Measurements from ENCODE around the gene DLGAP5. TPM values are rescaled to one million over a fixed set of nuclear protein-coding genes. Genes with fewer than 3 reads are reported as not detected.

Gene DLGAP5
- under 1 TPM in 2 of 3 donors, not detected in 1; 0.10 to 0.12 TPM for polyA plus RNA-seq

GRCh38 chr14:55191203-55192053 is at the start of gene DLGAP5:
DLGAP5 (minus strand) TSS chr14:55191585; CDS start chr14:55189179, 2,406 bp downstream.
- 1 to 3% (median 2%) methylated on average over 46 of the region's 46 CpGs for WGBS, 3 donors
- H3K27ac ChIP-seq (ENCODE audit: low read depth, low read length): no peak within 1 kb of the TSS

- WGBS, 3 donors: 28 to 46% (median 42%) methylated on average over 33 of the region's 33 CpGs
- H3K27ac ChIP-seq (ENCODE audit: low read depth, low read length): no peak overlapping the region
These were observed 49.3 kb upstream of the DLGAP5 start for GRCh38 chr14:55240526-55241178.

DNA sequence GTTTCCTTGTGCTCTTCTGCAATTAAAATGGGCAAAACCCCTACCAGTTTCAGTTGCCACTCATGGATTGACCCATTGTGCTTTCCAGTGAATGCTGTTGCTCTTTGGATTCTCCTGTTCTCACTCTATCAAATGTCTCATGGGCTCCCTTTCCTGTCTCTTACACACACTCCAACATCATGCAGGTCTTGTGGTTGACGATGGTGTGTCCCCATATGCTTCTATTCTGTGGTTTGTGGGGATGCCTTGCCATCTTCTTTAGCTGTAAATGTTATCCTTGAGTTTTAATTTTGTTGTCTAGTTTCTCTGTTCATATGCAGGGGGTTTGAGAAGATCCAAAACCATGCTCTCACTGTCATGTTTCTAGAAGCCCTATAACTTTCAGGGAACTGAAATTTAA is 47.9 kb upstream of the DLGAP5 start:
- H3K27ac ChIP-seq (ENCODE audit: low read depth, low read length): no peak overlapping the region
- 58 to 75% (median 72%) methylated on average over 1 of the region's 1 CpG for WGBS, 3 donors

DNA sequence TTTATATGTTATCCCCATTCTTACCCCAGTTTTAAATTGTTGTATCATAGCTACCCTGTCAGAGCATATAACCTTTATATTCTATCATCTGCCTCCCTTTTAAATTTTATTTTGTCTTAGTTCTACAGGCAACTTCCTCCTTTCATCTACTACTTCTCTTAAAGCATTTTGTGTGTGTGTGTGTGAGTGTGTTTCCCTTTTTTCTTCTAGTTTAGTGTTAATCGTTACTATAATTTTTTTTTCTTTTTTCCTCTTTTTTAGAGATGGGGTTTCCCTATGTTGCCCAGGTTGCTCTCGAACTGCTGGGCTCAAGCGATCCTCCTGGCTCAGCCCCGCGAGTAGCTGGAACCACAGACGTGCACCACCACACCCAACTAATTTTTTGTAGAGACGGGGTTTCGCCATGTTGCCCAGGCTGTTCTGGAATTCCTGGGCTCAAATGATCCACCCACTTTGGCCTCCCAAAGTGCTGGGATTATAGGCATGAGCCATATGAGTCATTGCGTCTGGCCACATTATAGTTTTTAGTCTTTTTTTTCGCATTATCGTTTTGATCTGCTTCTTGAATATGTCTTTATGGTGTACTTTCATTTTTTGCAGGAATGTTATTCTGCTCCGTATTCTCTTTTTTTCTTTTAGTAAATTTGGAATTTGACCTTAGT is 46.8 kb upstream of the DLGAP5 start:
- 65 to 91% (median 72%) methylated on average over 12 of the region's 12 CpGs for WGBS, 3 donors
- no peak overlapping the region for H3K27ac ChIP-seq (ENCODE audit: low read depth, low read length)

GRCh38 chr14:55233591-55233990 is 42.2 kb upstream of the DLGAP5 start:
- no peak overlapping the region for H3K27ac ChIP-seq (ENCODE audit: low read depth, low read length)
- WGBS, 3 donors: 45 to 56% (median 45%) methylated on average over 3 of the region's 3 CpGs

DNA sequence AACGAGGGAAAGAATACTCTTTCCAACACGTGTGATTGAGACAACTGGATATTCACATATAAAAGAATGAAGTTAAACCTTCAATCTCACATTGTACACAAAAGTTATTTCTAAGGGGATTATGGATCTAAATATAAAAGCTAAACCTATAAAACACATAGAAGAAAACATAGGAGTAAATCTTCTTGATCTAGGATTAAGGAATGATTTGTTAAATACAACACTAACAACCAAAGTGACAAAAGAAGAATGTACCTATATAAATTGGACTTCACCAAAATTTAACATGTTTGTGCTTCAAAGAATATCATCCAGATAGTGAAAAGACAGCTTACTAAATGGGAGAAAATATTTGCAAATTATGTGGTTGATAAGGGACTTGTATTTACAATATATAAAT is 36.9 kb upstream of the DLGAP5 start:
- H3K27ac ChIP-seq (ENCODE audit: low read depth, low read length): no peak overlapping the region

GRCh38 chr14:55223364-55223763 is 32.0 kb upstream of the DLGAP5 start:
- H3K27ac ChIP-seq (ENCODE audit: low read depth, low read length): no peak overlapping the region

More for the DNA sequence above, 36.9 kb upstream of the DLGAP5 start:
- 79 to 84% (median 81%) methylated on average over 2 of the region's 2 CpGs for WGBS, 3 donors

- no peak overlapping the region for H3K27ac ChIP-seq (ENCODE audit: low read depth, low read length)
These were observed 30.6 kb upstream of the DLGAP5 start for GRCh38 chr14:55221968-55222367.

- no peak overlapping the region for H3K27ac ChIP-seq (ENCODE audit: low read depth, low read length)
- 77 to 87% (median 79%) methylated on average over 4 of the region's 4 CpGs for WGBS, 3 donors
These were observed 29.8 kb upstream of the DLGAP5 start for GRCh38 chr14:55221186-55221585.

DNA sequence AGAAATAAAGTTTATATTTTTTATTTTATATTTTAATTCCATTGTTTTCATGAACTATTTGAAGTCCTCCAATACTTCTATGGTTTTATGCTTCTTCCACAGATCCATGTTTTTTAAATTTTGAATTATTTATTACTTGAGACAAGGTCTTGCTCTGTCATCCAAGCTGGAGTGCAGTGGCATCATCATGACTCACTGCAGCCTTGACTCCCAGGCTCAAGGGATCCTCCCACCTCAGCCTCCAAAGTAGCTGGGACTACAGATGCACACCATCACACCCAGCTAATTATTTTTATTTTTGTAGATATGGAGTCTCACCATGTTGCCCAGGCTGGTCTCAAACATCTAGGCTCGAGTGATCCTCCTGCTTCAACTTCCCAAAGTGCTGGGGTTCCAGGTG is 28.8 kb upstream of the DLGAP5 start:
- 89 to 100% (median 100%) methylated on average over 1 of the region's 1 CpG for WGBS, 3 donors
- H3K27ac ChIP-seq (ENCODE audit: low read depth, low read length): no peak overlapping the region

DNA sequence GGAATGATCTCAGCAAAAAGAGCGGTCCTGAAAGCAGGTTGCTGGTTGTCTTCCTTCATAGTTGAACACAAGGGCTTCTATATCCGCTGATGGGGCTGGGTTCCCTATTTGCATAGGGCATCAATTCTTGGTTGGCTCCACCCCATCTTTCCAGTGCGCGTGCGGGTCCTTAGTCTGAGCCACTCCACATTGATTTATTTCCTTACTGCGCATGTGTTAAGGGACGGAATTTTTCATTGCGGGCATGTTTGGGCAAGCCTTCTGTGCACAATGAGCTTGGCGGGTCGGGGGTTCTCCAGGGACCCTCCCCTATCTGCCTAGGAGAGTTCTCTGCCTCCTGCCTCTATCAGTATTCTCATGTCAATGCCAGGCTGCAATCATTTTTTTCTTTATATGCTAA is 21.2 kb upstream of the DLGAP5 start:
- H3K27ac ChIP-seq (ENCODE audit: low read depth, low read length): no peak overlapping the region
- 80 to 83% (median 82%) methylated on average over 10 of the region's 10 CpGs for WGBS, 3 donors

- H3K27ac ChIP-seq (ENCODE audit: low read depth, low read length): no peak overlapping the region
- WGBS, 3 donors: 78 to 82% (median 82%) methylated on average over 2 of the region's 2 CpGs
These were observed 16.4 kb upstream of the DLGAP5 start for GRCh38 chr14:55207832-55208231.

DNA sequence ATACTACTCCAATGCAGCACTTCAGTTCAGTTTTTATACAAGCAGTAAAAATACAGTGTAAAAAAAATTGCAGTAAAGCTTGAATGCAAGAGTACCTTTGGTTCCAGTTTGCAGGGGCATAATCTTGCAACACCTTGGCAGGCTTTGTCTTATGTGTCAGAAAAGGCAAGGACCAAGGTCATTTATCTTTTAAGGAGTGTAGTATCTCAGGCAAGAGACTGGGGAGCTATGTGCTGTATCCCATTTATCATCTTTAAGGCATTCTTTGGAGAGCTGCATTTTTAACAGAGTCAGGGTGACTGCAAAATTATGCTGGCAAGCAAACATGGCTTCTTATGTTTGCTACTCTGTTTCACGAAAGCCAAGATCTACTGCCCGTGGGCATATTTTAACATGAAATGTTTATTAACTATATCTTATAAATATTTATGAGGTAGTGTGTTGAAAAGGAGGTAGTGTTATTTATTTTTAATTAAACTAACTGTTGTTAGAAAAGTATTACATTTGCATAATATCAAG is 14.8 kb upstream of the DLGAP5 start:
- 28 to 65% (median 61%) methylated on average over 2 of the region's 2 CpGs for WGBS, 3 donors
- no peak overlapping the region for H3K27ac ChIP-seq (ENCODE audit: low read depth, low read length)

GRCh38 chr14:55201219-55202101 is 10.1 kb upstream of the DLGAP5 start:
- H3K27ac ChIP-seq (ENCODE audit: low read depth, low read length): no peak overlapping the region
- WGBS, 3 donors: 92 to 94% (median 93%) methylated on average over 17 of the region's 17 CpGs

- H3K27ac ChIP-seq (ENCODE audit: low read depth, low read length): no peak overlapping the region
- WGBS, 3 donors: 63 to 83% (median 79%) methylated on average over 3 of the region's 3 CpGs
These were observed 9.3 kb upstream of the DLGAP5 start for GRCh38 chr14:55200651-55201050.

GRCh38 chr14:55198749-55199148 is 7.4 kb upstream of the DLGAP5 start:
- WGBS, 3 donors: 57 to 80% (median 61%) methylated on average over 2 of the region's 2 CpGs
- no peak overlapping the region for H3K27ac ChIP-seq (ENCODE audit: low read depth, low read length)

- 92 to 96% (median 94%) methylated on average over 5 of the region's 5 CpGs for WGBS, 3 donors
- H3K27ac ChIP-seq (ENCODE audit: low read depth, low read length): no peak overlapping the region
These were observed 3.4 kb upstream of the DLGAP5 start for GRCh38 chr14:55194656-55195355.
